GM19099 (cell line): ENCODE data around the gene OR5B3.

Experiments used
- POLR2A ChIP-seq: IDR thresholded peaks from 3 replicates; pipeline ENCODE4 v1.6.1; 2011; ENCODE audit warnings: low read depth; ENCODE audit not compliant: insufficient read length; ENCODE audit errors: extremely low read depth

OR5B3 gene

DNA sequence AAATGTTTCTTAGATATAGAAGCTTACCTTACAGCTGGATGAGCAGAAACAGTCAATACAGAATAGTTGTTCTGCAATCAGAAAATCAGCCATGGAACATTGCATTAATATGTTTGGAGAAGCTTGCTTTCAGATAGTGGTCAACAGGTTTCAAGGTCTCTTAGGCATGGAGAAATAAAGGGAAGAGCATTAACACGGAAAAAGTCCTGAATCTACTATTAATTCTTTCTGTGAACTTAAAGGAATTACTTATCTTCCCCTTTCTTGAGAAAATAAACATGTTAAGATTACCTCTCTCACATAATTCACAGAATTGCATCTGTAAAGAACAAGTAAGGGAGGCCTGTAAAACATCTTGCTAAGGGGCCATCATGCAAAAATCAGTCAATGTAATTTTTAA, at the start of gene OR5B3:
OR5B3 (minus strand) TSS at position 101 of the 400 bp plus-strand sequence. CDS start 3,465 bp downstream, outside the sequence.
- no peak for TF ChIP-seq POLR2A

DNA sequence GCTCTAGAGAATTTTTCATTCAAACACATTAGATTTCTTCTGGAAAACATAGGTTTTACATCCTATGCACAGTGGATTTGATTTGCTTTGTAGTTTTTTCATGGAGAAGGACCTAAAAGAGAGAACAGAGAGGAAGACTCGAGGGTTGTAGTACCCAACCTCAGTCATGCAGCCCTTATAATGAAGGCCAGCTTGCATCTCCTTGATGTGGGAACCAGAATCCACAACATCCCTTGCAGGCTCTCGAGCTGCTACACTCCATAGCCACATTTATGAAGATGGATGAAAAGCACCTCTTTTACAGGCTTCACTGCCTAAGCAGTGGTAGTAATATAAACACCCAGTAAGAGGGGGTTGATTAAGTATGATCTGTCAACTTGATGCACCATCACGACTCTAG, 44.9 kb upstream of the OR5B3 start:
- TF ChIP-seq POLR2A, result no peak

DNA sequence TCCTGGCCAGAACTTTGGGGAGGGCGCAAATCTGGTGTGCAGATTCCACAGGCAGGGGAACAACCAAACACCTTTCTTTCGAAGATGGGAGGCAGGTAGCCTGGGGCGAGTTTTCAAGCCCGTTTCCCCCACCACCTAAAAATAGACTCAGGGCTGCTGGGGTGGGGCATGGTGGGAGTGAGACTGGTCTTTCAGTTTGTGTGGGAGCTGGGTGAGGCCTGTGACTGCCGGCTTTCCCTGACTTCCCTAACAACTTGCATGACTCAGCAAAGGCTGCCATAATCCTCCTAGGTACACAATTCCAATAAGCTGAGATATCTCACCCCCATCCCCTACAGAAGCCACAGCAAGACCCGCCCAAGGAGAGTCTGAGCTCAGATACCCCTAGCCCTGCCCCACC, 39.6 kb upstream of the OR5B3 start:
- TF ChIP-seq POLR2A, result no peak

DNA sequence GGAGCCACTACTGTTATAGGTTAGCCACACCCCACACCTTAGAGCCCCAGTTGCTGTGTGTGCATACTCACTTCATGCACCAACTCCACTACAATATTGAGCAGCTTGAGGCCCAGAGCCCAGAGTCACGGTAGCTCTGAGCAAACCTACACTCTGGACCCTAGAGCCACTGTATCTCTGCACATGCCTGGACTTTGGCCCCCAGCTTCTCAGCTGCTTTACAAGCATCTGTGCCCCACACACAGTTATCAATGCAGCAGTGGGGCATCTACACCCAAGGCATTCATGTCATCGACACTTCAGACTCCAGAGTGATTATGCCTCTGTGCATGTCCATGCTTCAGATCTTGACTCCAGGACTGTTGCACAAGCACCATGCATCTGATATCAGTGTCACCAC, 37.6 kb upstream of the OR5B3 start:
- no peak for TF ChIP-seq POLR2A

DNA sequence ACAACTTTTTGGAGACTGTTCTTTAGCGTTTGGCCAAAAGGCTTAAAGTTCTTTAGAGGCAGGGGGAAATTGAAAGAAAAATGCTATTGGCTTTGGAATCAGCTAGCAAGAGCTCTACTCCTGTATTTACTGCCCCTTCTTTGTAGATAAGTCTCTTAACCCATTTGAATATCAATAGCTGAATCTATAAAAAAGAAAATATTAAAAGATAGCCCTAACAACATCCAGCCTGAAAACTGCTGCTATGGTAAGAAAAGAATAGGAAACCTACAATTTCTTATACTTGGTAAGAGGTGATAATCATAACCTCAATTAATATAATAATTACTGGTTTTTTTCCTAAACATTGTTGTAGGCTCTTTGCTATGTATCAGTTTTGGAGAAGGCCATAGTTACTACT, 35.5 kb upstream of the OR5B3 start, which contains the start of gene OR5B12:
OR5B12 (minus strand) TSS at position 101 of the 400 bp plus-strand sequence. CDS start 2,085 bp downstream, outside the sequence.
- no peak for TF ChIP-seq POLR2A

DNA sequence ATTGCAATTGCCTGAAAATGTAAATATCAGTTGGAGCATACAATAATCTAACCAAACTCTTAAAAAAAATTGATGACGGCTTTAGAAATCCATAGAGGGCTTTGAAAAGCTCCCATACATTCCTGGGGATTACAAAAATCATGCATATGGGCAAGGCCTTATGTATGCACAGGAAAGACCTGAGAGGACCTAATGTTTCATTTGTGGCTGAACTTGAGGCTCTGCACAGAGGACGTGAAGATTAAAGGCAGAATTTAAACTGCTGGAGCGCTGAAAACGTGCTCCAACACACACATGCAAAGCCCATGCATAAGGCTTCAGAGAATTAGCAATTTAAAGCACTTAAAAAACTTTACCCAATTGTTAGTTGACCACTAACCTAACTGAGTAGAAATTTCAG, 31.8 kb upstream of the OR5B3 start:
- no peak for TF ChIP-seq POLR2A

DNA sequence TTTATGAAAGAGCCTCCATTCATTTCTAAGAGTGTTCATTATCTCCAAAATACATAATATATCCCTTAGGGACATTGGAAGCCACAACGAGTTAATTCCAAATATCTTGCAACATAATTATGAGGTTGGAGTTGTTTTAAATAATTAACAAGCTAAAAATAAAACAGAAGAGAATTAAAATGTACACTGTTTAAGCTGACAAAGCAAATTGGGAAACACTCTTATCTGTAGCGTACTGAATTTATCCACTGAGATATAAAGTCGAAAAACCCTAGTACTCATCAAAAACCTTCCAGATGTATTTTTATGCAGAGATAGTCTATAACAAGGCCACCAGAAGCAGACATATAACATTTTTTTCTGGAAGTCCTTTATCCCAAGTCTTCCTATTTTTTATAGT, 27.5 kb upstream of the OR5B3 start:
- TF ChIP-seq POLR2A, result no peak

DNA sequence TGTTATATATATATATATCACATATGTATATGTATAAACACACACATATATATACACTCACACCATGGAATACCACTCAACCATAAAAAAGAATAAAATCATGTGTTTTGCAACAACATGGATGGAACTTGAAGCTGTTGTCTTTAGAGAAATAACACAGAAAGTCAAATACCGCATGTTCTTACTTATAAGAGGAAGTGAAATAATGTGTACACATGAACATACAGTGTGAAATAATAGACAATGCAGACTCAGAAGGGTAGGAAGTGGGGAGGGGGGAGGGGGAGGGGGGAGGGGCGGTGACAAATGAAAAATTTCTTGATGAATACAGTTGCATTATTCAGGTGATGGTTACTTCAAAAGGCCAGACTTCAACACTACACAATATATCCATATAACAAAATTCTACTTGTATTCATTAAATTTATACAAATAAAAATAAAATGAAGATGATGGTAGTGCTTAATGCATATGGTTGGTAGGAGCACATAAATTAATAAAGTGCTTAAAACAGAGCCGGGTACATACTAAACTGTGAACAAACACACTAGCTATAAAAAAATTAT, 27.0 kb upstream of the OR5B3 start:
- TF ChIP-seq POLR2A, result no peak

DNA sequence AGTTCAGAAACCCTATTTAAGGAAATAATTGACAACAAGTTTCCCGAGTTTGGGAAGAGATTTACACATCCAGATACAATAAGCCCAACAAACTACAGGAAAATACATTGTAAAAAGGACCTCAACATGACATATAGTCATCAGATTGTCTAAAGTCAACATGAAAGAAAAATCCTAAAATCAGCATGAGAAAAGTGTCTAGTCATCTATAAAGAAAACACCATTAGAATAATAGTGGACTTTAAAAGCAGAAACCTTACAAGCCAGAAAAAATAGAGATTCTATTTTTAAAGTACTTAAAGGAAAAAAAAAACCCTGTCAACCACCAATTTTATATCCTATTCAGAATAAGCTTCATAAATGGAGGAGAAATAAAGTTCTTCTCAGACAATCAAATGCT, 22.6 kb upstream of the OR5B3 start:
- TF ChIP-seq POLR2A, result no peak

DNA sequence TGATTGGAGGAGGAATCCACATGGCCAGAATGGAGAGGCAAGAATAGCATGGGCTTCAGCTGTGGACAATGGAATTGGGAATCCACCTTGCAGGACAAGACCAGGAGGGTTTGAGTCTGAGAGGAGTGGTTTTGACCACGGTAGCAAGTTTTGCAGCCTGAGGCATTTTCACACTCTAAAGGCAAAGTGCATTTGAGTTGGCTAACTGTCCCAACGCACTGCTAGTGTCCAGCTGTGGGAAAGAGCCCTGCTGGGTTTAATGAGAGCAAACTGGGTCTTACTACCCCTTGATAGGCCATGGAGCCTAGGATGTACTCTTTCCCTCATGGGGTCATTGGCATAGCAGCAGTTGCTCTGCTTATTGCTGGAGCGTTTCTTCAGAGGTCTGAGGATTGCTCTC, 21.3 kb upstream of the OR5B3 start, which contains the start of gene OR5B2:
OR5B2 (minus strand) TSS at position 101 of the 400 bp plus-strand sequence. CDS start 4,860 bp downstream, outside the sequence.
- TF ChIP-seq POLR2A, result no peak

DNA sequence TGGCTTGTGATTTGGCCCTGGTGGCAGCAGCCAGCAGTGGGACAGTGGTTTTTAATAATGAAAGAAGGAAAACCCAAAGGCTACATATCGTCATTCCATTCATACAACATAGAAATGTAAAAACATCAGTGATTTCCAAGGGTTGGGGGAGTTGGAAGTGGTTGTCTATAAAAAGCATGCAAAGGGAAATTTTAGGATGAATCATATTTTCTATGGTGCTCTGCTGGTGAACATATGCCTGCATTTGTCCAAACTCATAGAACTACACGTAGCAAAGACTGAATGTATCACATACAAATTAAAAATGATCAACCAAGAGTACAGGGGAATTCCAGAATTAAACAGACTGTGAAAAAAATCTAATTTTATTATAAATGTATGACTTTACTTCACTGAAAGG, 11.1 kb downstream of the OR5B3 start:
- no peak for TF ChIP-seq POLR2A

DNA sequence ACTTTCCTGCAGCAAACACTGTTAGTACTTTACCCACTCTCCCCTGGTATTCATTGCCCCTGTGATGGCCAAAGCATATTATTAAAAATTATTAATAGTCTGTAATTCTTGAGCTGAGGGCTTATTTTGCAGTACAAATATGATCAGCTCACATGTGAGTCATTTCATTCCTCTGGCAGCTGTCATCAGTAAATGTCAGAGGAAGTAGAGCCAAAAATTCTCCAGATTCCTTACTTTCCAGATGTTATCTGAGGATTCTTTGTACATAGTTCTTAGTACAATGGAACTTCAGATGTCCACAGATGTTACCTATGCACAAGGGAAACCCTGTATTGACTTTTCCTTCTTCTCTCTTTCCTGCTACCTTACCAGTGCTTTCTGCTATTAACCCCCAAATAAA, 12.5 kb downstream of the OR5B3 start:
- no peak for TF ChIP-seq POLR2A

DNA sequence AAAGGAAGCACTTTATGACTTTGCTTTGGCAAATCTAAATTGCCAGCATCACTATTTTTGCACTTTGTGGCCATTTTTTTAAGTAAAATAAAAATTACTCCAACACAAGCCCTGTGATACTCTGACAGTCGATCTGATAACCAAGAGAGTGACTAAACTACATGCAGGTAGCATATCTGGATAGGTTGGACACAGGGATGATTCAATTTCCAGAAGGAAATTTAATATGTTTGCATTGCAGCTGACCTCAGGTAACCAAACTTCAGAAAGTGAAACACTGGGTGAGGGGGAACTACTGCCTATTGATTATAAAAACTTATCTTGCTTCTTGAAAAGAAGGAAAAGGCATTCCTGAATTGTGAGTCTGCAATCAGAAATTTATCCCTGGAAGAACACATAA, 13.9 kb downstream of the OR5B3 start:
- no peak for TF ChIP-seq POLR2A

DNA sequence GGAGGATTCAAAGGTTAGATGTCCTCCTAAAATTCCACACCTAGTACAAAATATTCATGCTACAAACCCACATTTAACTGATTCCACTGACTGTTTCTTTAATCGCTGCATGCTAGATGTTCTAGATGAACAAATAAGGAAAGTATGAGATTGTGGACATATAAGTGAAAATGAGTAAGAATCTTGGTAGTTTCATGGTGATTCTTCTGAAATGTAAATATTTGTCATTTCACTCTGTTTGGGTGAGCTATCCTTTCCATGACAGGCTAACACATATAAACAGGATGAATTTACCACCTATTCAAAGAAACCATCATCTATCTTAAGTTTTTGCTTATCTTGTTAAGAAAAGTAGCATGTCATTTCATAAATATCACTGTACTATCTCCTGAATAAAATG, 14.8 kb downstream of the OR5B3 start:
- TF ChIP-seq POLR2A, result no peak

DNA sequence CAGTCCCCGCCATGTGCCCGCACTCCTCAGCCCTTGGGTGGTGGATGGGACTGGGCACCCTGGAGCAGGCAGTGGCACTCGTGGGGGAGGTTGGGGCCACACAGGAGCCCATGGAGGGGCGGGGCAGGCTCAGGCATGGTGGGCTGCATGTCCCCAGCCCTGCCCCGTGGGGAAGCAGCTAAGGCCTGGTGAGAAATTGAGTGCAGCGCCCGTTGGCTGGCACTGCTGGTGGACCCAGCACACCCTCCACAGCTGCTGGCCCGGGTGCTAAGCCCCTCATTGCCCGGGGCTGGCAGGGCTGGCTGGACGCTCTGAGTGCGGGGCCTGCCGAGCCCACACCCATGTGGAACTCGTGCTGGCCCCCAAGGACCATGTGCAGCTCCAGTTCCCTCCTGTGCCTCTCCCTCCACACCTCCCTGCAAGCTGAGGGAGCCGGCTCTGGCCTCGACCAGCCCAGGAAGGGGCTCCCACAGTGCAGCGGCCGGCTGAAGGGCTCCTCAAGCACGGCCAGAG, 16.1 kb downstream of the OR5B3 start:
- TF ChIP-seq POLR2A, result no peak

DNA sequence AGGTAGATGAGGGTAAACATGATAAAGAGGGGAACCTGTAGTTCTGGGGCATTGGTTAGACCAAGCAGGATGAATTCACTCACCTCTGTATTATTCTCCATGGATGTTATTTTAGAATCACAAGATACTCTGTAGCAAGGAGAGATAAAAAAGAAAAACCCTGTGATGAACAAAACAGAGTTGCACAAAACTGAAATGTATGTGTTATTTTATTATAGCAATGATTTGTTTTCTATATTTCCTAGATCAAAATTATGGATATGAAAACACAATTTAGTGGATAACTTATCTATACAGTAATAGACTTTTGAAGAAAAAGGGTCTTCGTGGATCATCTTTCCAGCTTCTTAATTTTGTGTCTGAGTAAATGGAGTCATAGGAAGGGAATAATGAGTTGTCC, 47.7 kb downstream of the OR5B3 start, which contains the start of gene OR5B17:
OR5B17 (minus strand) TSS at position 101 of the 400 bp plus-strand sequence; CDS start at position 101, 0 bp downstream.
- TF ChIP-seq POLR2A, result no peak

DNA sequence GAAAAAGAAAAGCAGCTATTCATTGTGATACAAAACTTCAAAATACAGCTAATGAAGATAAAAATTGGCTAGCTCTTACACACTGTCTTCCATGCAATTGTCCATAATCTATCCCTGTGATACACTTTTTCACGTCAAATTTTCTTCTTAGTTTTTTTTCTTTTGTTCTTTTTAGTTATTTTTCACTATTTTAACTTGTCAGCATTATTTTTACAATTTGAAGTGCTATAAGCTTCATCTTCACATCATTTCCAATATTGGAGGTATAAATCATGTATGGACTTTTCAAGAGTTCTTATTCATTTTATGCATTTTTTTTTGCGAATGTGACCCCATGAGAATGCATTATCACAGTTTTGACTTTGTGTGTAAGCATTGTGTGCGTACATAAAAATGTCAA, 51.9 kb downstream of the OR5B3 start:
- TF ChIP-seq POLR2A, result no peak
